Panc1 (cell line): ENCODE results near the gene ICAM2. TPM values are rescaled to one million over a fixed set of nuclear protein-coding genes. Genes with fewer than 3 reads are reported as not detected.

Experiments
- ATAC-seq: fragments of 200-7000 bp; cut with Tn5 transposase; 2 replicates; pipeline ENCODE4 v1.9.1; 2020; ENCODE audit warnings: mild to moderate bottlenecking, moderate library complexity
- BruUV-seq: library from RNA; stranded (reverse); fragments of 400-500 nt; replicated peaks from 2 replicates; lab custom pipeline; 2021; lab: Mats Ljungman, UMichigan
- CTCF ChIA-PET: fragments of 300-600 bp; sonication (Branson Sonifier 250); formaldehyde crosslinking; loops from one replicate; lab custom pipeline; 2022; ENCODE audit warnings: antibody characterized with exemption; lab: Charles Lee
- POLR2A ChIA-PET: fragments of 300-600 bp; sonication (Branson Sonifier 250); formaldehyde crosslinking; loops from one replicate; lab custom pipeline; 2022; ENCODE audit warnings: antibody characterized with exemption; lab: Charles Lee
- DNase-seq: peaks from one replicate; pipeline ENCODE4 v3.0.0-alpha.2; 2010; ENCODE audit warnings: low read depth, low spot score
- H3K27ac ChIP-seq: 2 replicates; pipeline ENCODE4 v1.5.1; 2011; ENCODE audit warnings: mild to moderate bottlenecking, low read length, inconsistent platforms
- H3K27me3 ChIP-seq: fragments of 200-500 bp; sonication (Bioruptor generic); 2 replicates; pipeline ENCODE4 v1.6.0; 2014; ENCODE audit warnings: low read length, inconsistent platforms; ENCODE audit not compliant: control insufficient read depth, insufficient read depth
- H3K36me3 ChIP-seq: fragments of 200-500 bp; sonication (Bioruptor generic); 2 replicates; pipeline ENCODE4 v1.5.1; 2014; ENCODE audit warnings: inconsistent platforms, mild to moderate bottlenecking, low read length, moderate library complexity; ENCODE audit not compliant: control insufficient read depth, insufficient read depth
- H3K4me1 ChIP-seq: 2 replicates; pipeline ENCODE4 v1.5.1; 2011; ENCODE audit warnings: inconsistent platforms, mild to moderate bottlenecking, low read length, moderate library complexity; ENCODE audit not compliant: control insufficient read depth, insufficient read depth
- H3K4me3 ChIP-seq, 2 experiments: 2 replicates each; pipeline ENCODE4 v1.5.1; 2011 to 2012; ENCODE audit warnings: low read depth in 2 of 2, low read length in 2 of 2, mild to moderate bottlenecking in 2 of 2, inconsistent platforms in 1 of 2, moderate library complexity in 1 of 2
- H3K9me3 ChIP-seq: fragments of 200-500 bp; sonication (Bioruptor generic); 2 replicates; pipeline ENCODE4 v1.5.1; 2014; ENCODE audit warnings: low read depth, mild to moderate bottlenecking, inconsistent platforms, low read length, moderate library complexity; ENCODE audit not compliant: control insufficient read depth, insufficient read depth
- CTCF ChIP-seq: fragments of 450-650 bp; IDR thresholded peaks from 2 replicates; pipeline ENCODE4 v1.5.1; 2017; ENCODE audit warnings: mild to moderate bottlenecking
- POLR2AphosphoS5 ChIP-seq: IDR thresholded peaks from 2 replicates; pipeline ENCODE4 v1.6.1; 2012; ENCODE audit warnings: mild to moderate bottlenecking, low read depth, low read length, moderate library complexity
- REST ChIP-seq, 2 experiments: IDR thresholded peaks; 2 replicates each; pipeline ENCODE4 v1.6.1; 2011 to 2012; ENCODE audit warnings: low read depth in 2 of 2, control low read depth in 1 of 2, low read length in 1 of 2, mild to moderate bottlenecking in 1 of 2, moderate library complexity in 1 of 2; ENCODE audit not compliant: insufficient read depth in 1 of 2
- TCF7L2 ChIP-seq: IDR thresholded peaks from 2 replicates; pipeline ENCODE4 v1.6.1; 2011; ENCODE audit warnings: mild to moderate bottlenecking, low read depth, low read length, inconsistent platforms
- in situ Hi-C: cut with HindIII; loops from 2 replicates; pipeline ENCODE4 v1.10.0; 2016; ENCODE audit warnings: low sequenced_read_pairs, low pct_unique_long_range_greater_than_20kb
- intact Hi-C: fragments of 100-400 bp; cut with micrococcal nuclease; formaldehyde crosslinking; loops from one replicate; pipeline ENCODE4 v1.10.0; 2022; ENCODE audit not compliant: unreplicated experiment
- total RNA-seq: library from RNA; stranded (reverse); gene quantifications from one replicate; pipeline ENCODE4 v1.2.1, GENCODE V29; 2021; ENCODE audit not compliant: unreplicated experiment

The ICAM2 gene
- total RNA-seq, 1 experiment from 2014 or later: 0.33 TPM

GRCh38 chr17:64017381-64017980, 3.0 kb downstream of the ICAM2 start:
- BruUV-seq: no TSS peak
- no peak overlapping the region for H3K27ac ChIP-seq
- no peaks in the 10 kb centered on the region for H3K36me3 ChIP-seq
- H3K27me3 ChIP-seq: no peaks in the 10 kb centered on the region; the same call in 1 of the 2 replicates
- no peak for DNase-seq
- TF ChIP-seq CTCF: peak; percentile 2; the same call in 1 of the 2 replicates
- no peak for TF ChIP-seq REST (IDR thresholded peaks at IDR 0.05; ENCODE audit: insufficient read depth in 1 of 2, low read depth in 2 of 2, low read length in 1 of 2)
- in situ Hi-C loops (no loop called here), intact Hi-C loops (no loop called here)
- no peaks in the 10 kb centered on the region for H3K4me1 ChIP-seq
- no peak for ATAC-seq
- ChIA-PET CTCF (interaction anchor here (0.6 kb wide), 1 partner anchor 128 kb away, joined by 3 read pairs; no protein-coding TSS in a partner anchor), POLR2A (no interaction called here)
- H3K9me3 ChIP-seq: no peaks in the 10 kb centered on the region
- no peak overlapping the region for H3K4me3 ChIP-seq

- H3K9me3 ChIP-seq: no peaks in the 10 kb centered on the region
- H3K4me3 ChIP-seq: no peak overlapping the region
- no peaks in the 10 kb centered on the region for H3K36me3 ChIP-seq
- ChIA-PET CTCF (no interaction called here), POLR2A (no interaction called here)
- ATAC-seq (no peak), DNase-seq (no peak)
- in situ Hi-C loops: no loop called here
- TF ChIP-seq TCF7L2 (no peak), CTCF (no peak), POLR2AphosphoS5 (no peak)
- intact Hi-C loops: no loop called here
- H3K4me1 ChIP-seq: no peaks in the 10 kb centered on the region
- H3K27ac ChIP-seq: no peak overlapping the region
- BruUV-seq: no TSS peak
- H3K27me3 ChIP-seq: no peaks in the 10 kb centered on the region; the same call in 1 of the 2 replicates
Measured at GRCh38 chr17:64016974-64017373, 3.5 kb downstream of the ICAM2 start.
